GM13977 (cell line): ENCODE measurements around the gene SACM1L.
A peak's percentile ranks its signal among the peaks of the same experiment; 100 is the strongest.
"Not testable (repeated sequence)": the region's sequence is repeated elsewhere in the genome, so short reads cannot be mapped to it uniquely, and the experiment has no call there.

Source experiments
- DNase-seq: peaks from one replicate; pipeline ENCODE4 v3.0.0; 2012; ENCODE audit warnings: low spot score
- in situ Hi-C: fragments of 300-500 bp; cut with MboI; formaldehyde crosslinking; loops from one replicate; pipeline ENCODE4 v1.12.0; 2022; ENCODE audit warnings: low sequenced_read_pairs, low pct_unique_long_range_greater_than_20kb, mixed read lengths, inconsistent platforms; ENCODE audit not compliant: unreplicated experiment
- TF ChIP-seq, protein P1 (sequence below): IDR thresholded peaks from 2 replicates; pipeline ENCODE4 v1.5.1; 2012; ENCODE audit warnings: mild to moderate bottlenecking, control low read depth; ENCODE audit not compliant: insufficient read depth; ENCODE audit errors: extremely low read depth, missing control alignments

Gene SACM1L

DNA sequence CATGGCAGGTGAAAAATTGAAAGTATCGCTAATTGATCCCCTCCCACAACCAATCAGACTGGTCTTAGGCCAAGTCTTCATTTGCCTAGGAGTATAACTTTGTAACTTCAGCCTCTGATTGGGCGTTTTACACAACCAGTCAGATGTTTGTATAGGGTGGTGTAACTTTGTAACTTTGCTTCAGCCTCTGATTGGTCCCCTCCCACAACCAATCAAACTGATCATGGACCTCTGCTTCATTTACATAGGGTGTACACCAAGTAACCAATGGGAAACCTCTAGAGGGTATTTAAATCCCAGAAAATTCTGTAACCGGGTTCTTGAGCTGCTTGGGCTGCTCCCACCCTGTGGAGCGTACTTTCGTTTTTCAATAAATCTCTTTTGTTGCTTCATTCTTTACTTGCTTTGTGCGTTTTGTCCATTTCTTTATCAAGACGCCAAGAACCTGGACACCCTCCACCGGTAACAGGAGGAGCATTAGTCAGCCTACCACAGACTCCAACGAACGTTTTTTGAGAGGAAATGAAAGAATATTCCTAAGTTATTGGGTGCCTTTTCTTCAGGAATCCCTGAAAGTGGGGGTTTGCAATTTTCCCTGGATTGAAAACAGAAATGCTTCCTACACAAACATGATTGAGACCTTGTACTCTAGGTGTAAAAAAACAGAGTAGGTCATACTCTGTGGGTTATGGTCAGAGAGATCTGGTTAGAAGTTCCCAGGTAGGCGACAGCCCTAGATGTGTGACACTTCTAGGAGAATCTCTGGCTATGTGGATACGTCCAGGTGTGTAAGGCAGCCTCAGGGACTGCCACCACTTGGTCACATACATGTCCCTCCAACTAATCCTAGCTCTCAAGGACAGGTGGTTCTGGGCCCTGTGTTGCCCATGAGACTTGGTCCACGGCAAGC, 5.5 kb upstream of the SACM1L start:
- TF ChIP-seq, protein P1, sequence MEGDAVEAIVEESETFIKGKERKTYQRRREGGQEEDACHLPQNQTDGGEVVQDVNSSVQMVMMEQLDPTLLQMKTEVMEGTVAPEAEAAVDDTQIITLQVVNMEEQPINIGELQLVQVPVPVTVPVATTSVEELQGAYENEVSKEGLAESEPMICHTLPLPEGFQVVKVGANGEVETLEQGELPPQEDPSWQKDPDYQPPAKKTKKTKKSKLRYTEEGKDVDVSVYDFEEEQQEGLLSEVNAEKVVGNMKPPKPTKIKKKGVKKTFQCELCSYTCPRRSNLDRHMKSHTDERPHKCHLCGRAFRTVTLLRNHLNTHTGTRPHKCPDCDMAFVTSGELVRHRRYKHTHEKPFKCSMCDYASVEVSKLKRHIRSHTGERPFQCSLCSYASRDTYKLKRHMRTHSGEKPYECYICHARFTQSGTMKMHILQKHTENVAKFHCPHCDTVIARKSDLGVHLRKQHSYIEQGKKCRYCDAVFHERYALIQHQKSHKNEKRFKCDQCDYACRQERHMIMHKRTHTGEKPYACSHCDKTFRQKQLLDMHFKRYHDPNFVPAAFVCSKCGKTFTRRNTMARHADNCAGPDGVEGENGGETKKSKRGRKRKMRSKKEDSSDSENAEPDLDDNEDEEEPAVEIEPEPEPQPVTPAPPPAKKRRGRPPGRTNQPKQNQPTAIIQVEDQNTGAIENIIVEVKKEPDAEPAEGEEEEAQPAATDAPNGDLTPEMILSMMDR, result no peak
- DNase-seq, result no peak
- in situ Hi-C loops, result no loop called here

- in situ Hi-C loops, result no loop called here
- TF ChIP-seq, protein P1, result no peak
- DNase-seq, result no peak
Measured at GRCh38 chr3:45684327-45684892, 4.8 kb upstream of the SACM1L start.

GRCh38 chr3:45685722-45686121, 3.5 kb upstream of the SACM1L start:
- DNase-seq, in situ Hi-C loops: not testable (repeated sequence)

DNA sequence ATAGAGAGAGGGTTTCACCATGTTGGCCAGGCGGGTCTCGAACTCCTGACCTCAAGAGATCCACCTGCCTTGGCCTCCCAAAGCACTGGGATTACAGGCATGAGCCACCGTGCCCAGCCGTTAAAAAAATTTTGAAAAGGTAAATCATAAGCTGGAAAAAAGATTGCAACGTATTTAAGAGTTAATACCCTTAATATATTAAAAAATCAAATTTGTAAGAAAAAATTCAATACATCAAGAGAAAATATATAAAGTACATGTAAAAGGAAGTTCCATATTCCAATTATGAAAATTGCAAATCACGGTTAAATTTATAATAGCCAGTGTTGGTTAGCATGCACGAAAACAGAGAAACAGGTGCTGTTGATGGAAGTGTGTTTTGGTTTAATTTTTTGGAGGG, 2.3 kb upstream of the SACM1L start:
- TF ChIP-seq, protein P1, result no peak
- no peak for DNase-seq
- in situ Hi-C loops, result no loop called here

- TF ChIP-seq, protein P1, result no peak
- no peak for DNase-seq
- in situ Hi-C loops, result no loop called here
Measured at GRCh38 chr3:45687828-45688193, 1.4 kb upstream of the SACM1L start.

GRCh38 chr3:45688194-45688881, 858 bp upstream of the SACM1L start:
- TF ChIP-seq, protein P1, result no peak
- DNase-seq, result peak; percentile 55
- in situ Hi-C loops, result no loop called here

- in situ Hi-C loops, result no loop called here
- TF ChIP-seq, protein P1, result no peak
- DNase-seq, result no peak
Measured at GRCh38 chr3:45689787-45690145, 570 bp downstream of the SACM1L start.
